DMS153 treated with DMSO at 0.1 percent for 48 hours (cell line): ENCODE measurements around the gene BDKRB2.
"Not testable (repeated sequence)": the region's sequence is repeated elsewhere in the genome, so short reads cannot be mapped to it uniquely, and the experiment has no call there.

ENCODE experiments used
- DNase-seq: peaks from one replicate; lab custom pipeline; 2025; ENCODE audit not compliant: unreplicated experiment; lab: John Stamatoyannopoulos, UW

Gene BDKRB2

DNA sequence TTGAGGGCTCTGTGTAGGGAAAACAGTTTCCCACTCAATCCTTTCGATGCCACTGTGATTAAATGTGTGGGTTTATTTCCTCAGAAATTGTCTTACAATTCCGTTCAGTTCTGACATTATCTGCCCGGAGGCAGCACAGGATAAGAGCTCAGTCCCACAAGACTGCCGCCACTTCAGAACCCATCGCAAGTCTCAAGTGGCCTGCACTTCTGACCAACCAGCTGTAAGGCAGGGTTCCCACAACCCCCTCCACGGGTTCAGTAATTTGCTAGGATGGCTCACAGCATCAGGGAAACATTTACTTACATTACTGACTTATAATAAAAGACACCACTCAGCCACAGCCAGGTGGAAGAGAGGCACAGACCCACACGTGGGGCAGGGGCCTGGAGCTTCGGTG, 17.2 kb downstream of the BDKRB2 start:
- DNase-seq, result no peak

- DNase-seq, result no peak
These were observed 19.9 kb downstream of the BDKRB2 start for GRCh38 chr14:96224480-96225096.

DNA sequence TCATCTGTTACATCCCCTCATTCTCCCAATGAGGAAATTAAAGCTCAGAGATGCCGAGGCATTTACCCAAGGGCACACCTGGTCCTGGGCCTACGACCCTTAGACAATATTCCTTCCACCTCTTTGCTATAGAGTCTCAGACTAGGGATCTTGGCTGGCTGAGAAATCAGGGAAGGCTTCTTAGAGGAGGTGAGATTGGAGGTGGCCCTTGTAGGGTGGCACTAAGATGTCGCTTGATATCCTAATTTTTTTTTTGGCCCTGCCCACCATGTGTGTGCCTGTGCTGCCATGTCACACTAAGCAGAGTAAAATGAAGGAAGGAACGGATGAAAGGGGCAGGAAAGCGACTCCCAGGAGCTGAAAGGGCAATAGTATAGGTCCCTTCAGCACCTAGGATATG, 20.6 kb downstream of the BDKRB2 start:
- no peak for DNase-seq

GRCh38 chr14:96225745-96226151, 21.1 kb downstream of the BDKRB2 start:
- DNase-seq, result no peak

- DNase-seq, result no peak
These were observed 22.8 kb downstream of the BDKRB2 start for GRCh38 chr14:96227428-96227827.

- DNase-seq, result no peak
These were observed 24.7 kb downstream of the BDKRB2 start for GRCh38 chr14:96229315-96229714.

DNA sequence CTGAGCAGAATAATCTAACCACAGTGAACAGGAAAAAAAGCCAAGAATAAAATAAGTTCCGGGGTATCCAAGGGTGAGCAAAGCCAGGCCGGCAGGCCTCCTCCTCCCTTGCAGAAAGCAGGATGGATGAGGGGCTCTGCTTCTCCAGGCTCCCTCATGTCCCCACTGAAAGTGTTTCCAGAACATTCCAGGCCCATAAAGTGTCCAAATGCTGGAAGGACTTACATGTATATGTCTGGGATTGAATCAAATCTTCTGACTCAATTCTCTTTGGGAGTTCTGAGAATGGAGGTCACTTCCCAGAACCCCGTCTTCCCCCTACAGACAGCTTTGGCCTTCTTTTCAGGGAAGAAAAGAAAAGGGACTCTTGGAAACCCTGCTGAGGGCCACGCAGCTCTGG, 26.4 kb downstream of the BDKRB2 start:
- no peak for DNase-seq

DNA sequence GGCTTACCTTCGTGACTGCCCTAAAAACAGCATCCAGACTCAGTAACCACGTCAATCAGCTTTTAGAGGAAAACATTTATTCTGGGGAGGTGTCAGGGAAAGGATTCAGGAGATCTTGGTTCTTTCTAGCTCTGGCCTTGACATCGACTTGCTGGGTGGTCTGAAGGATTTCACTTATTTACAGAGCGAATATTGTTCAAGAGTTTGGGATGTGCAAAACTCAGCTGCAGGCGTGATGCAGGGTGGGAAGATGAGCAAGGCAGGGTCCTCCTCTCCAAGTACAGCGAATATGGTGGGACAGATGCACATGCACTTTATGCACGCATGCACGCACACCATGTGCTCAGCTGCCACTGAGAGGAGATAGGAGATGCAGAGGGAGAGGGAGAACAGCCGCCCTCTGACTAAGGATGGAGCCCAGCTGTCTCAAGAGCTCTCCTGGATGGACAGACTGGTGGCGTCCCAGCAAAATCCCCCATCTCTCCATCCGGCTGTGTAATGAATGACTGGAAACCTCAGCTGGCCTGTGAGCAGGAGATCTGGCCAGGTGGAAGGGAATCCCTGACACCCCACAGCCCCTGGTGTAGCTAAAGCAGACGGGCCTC, 27.0 kb downstream of the BDKRB2 start:
- DNase-seq, result no peak

- DNase-seq, result no peak
These were observed 27.9 kb downstream of the BDKRB2 start for GRCh38 chr14:96232506-96232905.

GRCh38 chr14:96233661-96234060, 29.0 kb downstream of the BDKRB2 start:
- no peak for DNase-seq

DNA sequence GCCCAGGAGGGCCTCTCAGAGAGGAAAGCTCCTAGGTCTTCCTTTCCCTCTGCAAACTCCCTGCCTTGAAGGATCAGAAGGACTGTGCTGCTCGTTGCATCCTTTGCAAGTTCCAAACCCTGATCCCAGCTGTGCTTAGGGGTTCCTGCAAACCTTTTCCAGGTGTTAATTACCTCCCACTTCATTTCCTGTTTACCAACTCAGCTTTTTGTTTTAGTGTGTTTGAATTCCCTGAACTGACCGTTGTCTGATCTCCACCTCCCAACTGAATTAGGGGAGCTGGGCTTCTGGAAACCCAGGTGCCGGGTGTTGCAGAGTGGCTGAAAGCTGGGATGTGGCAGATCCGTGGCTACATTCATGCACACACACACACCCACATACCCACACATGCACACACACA, 30.8 kb downstream of the BDKRB2 start:
- no peak for DNase-seq

GRCh38 chr14:96237641-96238040, 33.0 kb downstream of the BDKRB2 start:
- no peak for DNase-seq

GRCh38 chr14:96238676-96239265, 34.1 kb downstream of the BDKRB2 start:
- no peak for DNase-seq

DNA sequence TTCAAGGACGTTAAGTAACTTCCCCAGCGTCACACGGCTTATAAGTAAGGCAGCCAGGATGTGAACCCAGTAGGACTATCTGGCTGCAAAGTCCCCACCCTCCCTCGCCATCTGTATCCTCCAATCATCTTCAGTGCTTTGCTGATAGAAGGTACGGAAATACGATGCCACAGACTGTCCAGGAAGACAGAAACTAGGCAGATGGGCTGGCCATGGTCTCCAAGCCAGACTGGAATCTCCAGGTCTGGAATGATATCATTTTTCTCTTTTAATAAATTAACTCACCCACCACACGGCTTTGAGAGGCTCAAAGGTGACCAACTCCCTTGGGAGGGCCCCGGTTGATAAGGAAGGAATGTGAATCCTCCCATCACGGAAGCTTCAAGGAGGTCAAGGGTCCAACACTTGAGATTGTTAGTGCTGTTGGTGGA, 35.1 kb downstream of the BDKRB2 start:
- DNase-seq, result no peak

- DNase-seq, result no peak
These were observed 36.0 kb downstream of the BDKRB2 start for GRCh38 chr14:96240641-96241040.

DNA sequence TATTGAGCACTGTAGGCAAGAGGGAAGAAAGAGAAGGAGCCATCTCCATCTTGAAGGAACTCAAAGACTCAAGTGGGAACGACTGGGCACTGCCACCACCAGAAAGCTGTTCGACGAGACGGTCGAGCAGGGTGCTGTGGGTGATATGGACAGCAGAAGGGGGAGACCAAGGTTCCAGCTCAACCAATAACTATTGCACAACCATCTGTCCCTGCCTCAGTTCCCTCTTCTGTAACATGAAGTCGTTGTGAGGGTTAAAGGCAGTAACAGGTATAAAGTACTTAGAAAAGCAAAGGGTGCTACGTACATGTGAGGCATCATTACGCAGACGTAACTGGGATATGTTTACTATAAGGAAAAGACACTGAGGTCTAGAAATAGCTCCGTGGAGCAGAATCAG, 37.5 kb downstream of the BDKRB2 start:
- DNase-seq, result no peak

DNA sequence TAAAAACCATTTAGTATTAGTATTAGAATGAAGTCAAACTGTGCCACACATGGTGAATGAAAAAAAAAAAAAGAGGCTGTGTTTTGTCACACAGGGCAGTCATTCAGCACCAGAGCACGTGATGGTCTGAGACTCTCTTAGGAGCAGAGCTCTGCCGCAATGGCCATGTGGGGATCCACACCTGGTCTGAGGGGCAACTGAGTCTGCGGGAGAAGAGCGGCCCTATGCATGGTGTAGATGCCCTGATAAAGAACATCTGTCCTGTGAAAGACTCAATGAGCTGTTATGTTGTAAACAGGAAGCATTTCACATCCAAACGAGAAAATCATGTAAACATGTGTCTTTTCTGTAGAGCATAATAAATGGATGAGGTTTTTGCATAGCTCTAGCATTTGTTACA, 39.1 kb downstream of the BDKRB2 start:
- no peak for DNase-seq

GRCh38 chr14:96245074-96245473, 40.4 kb downstream of the BDKRB2 start:
- not testable (repeated sequence) for DNase-seq

DNA sequence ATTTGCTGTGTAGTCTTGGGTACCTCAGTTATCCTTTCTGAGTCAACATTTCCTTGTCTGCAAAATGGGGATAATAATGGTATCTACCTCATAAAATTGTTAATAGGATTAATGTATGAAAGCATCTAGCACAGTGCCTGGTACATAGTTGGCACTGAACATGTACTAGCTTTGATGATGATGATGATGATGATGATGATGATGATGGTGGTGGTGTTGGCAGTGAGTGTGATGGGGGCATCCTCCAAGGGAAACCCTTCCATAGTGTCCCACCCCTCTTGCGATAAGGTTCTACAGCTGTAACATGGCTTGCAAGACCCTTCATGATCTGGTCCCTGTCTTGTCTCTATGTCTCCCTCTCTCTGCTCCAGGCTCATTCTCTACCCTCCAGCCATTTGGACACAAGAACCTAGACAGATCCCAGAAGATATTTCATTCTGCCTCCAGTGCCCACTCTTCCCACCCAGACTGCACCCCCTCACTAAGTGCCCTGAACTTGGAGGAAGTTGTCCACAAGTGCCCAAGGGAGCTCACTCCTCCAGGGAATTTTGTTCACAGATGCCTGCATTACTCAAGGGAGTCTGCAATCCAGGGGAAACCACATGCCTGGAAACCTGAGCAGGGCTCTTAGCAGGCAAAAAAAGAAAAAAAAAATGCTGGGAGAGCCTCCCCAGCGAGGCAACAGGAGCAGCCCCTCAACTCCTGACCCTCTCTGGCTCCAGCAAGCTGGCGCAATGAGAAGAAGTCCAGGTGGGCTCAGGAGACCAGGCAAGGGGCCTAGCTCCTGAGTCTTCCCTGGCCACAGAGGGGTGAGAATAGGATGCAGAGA, 41.3 kb downstream of the BDKRB2 start:
- DNase-seq, result no peak

DNA sequence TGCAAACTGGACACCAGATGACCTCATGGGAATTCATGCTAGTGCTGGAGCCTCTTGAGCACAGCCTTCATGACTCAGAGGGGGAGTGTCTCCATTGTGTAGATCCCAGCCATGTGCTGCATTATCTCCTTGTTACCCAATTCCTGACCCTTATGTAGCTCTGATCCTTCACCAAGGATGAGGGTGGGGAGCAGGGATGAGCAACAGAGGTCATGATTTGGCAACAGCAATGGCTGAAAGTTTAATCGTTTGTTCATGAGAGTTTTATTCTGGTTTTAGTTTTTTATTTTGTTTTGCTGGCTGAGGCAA, 41.9 kb downstream of the BDKRB2 start:
- DNase-seq, result no peak

DNA sequence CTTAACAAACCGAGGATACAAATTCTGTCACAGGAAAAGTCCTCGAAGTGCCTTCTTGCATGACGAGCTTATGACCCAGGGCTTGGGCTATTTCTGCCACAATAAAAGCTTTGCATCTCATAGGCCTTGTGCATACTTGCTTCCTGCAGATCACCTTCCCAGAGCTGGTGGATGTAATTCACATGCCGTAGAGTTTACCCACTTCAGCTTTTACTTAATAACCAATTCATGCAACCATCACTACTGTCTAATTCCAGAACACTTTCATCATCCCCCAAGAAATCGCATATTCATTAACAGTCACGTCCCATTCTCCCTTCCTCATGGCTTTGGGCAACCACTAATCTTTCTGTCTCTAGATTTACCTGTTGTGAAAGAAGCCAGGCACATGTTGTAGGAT, 42.4 kb downstream of the BDKRB2 start:
- DNase-seq, result no peak

GRCh38 chr14:96249029-96249428, 44.4 kb downstream of the BDKRB2 start:
- no peak for DNase-seq
